Activated naive CD4-positive, alpha-beta T cell treated with anti-CD3 and anti-CD28 coated beads, Interleukin-2, amount 10 ng/mL, durations not matched to agents 7 days and 5 days (primary cell): ENCODE results near the gene FUZ.

Source experiments
- CTCF ChIA-PET: fragments of 350-600 bp; sonication (Branson Sonifier 250); formaldehyde crosslinking; loops from one replicate; lab custom pipeline; 2021; ENCODE audit warnings: antibody characterized with exemption; lab: Charles Lee
- DNase-seq: peaks from one replicate; pipeline ENCODE4 v3.0.0-alpha.2; 2020
- H3K27ac Mint-ChIP-seq: one replicate; pipeline ENCODE4 v1.8.0; 2021; ENCODE audit warnings: mild to moderate bottlenecking, moderate library complexity, mixed read lengths
- H3K27me3 Mint-ChIP-seq: one replicate; pipeline ENCODE4 v1.8.0; 2021; ENCODE audit warnings: mild to moderate bottlenecking, mixed read lengths
- H3K36me3 Mint-ChIP-seq: one replicate; pipeline ENCODE4 v1.8.0; 2021; ENCODE audit warnings: mixed read lengths
- H3K4me1 Mint-ChIP-seq: one replicate; pipeline ENCODE4 v1.8.0; 2021; ENCODE audit warnings: mixed read lengths
- H3K4me3 Mint-ChIP-seq: one replicate; pipeline ENCODE4 v1.8.0; 2021; ENCODE audit warnings: mild to moderate bottlenecking, moderate library complexity, mixed read lengths
- H3K9me3 Mint-ChIP-seq: one replicate; pipeline ENCODE4 v1.8.0; 2021; ENCODE audit warnings: mixed read lengths

Gene FUZ

DNA sequence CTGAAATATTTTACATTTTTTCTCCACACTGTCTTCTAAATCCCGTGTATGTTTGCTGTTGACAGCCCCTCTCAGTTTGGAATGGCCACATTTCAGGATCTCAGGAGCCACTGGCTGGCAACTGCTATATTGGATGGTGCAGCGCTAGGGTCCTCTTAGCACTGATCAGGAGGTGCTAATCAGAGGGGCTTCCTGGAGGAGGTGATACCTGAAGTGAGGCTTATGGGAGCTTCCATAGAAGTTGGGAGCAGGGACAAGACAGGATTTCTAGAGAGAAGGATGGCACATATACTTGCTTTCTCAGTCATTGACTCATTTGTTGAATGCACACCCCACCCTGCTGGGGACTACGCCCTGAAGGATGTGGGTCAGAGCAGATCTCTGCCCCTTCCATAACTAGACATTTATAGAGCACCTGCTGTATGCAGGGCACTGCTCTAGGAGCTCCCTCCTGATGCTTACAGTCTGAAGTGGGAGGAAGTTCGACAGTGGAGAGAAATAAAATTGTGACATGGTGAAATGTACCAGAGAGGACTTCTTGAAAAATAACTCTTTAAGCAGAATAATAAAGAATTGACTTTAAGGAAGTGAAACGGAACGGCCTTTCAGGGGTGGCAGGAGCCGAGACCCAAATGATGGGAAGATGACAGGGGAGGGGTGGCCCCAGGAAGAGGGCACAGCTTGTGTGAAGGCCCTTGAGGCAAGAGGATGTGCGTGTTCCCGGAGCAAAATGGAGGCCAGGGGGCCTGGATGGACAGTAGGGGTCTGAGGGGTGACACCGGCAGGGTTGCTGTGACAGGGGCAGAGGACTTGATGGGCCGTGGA, 33.1 kb downstream of the FUZ start:
- Mint-ChIP-seq H3K27ac (no peak overlapping the region), H3K36me3 (peaks cover 29% of the 10 kb centered on the region), H3K4me3 (no peak overlapping the region), H3K27me3 (no peaks in the 10 kb centered on the region), H3K9me3 (no peaks in the 10 kb centered on the region), H3K4me1 (peaks cover 18% of the 10 kb centered on the region)
- no peak for DNase-seq
- CTCF ChIA-PET, result no interaction called here

DNA sequence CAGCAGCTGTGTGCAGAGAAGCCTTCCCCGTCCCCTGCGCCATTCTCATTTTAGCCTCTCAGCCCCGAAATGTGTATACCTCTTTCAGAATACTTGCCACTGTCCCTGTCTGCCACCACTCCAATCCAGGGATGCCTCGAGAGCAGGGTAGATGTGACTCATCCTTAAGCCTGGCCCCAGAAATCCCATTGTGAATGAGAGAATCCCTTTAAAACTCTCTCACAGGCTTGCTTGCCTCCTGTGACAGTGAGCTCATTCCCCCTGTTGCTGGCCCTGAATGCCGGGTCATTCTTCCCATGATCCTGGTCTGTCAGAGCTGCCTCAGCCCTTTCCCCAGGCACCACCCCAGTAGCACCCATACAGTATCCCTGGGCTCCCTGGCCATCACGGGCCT, 36.7 kb downstream of the FUZ start:
- H3K4me1 Mint-ChIP-seq, result peaks cover 18% of the 10 kb centered on the region
- no peaks in the 10 kb centered on the region for H3K27me3 Mint-ChIP-seq
- no peak for DNase-seq
- H3K36me3 Mint-ChIP-seq, result peaks cover 23% of the 10 kb centered on the region
- no peaks in the 10 kb centered on the region for H3K9me3 Mint-ChIP-seq
- peak overlapping the region; percentile 6 for H3K27ac Mint-ChIP-seq
- no peak overlapping the region for H3K4me3 Mint-ChIP-seq
- CTCF ChIA-PET, result no interaction called here

DNA sequence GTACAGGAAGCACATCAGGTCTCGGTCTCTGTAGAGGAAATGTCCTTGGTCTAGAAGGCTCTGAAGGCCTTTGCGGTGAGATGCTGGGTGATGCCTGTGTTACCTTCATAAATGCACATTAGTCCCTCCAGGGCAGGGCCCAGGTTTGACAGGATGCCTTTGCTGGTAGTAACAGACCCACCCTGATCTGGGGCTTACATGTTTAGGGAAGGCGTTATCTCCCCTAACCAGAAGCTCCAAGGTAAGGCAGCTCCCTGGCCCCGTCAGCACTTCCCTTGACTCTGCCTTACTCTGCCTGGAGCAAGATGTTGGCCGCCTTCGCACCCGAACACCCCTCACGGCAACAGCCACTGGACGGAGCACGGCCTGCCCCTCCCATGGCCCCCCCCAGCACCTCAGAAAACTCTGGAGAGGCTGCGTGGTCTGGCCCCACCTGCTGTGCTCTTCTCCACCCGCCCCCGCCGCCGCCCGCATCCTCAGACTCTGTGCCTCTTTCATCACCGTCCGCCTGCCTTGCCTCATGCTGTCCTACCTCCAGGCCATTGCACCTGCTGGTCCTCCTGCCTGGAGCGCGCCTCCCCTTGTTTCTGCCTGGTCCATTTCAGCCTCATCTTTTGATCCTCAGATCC, 37.2 kb downstream of the FUZ start:
- no peaks in the 10 kb centered on the region for H3K27me3 Mint-ChIP-seq
- no peak for DNase-seq
- CTCF ChIA-PET, result no interaction called here
- no peaks in the 10 kb centered on the region for H3K9me3 Mint-ChIP-seq
- peaks cover 21% of the 10 kb centered on the region for H3K36me3 Mint-ChIP-seq
- peak overlapping the region; percentile 6 for H3K27ac Mint-ChIP-seq
- H3K4me1 Mint-ChIP-seq, result peaks cover 14% of the 10 kb centered on the region
- H3K4me3 Mint-ChIP-seq, result no peak overlapping the region

DNA sequence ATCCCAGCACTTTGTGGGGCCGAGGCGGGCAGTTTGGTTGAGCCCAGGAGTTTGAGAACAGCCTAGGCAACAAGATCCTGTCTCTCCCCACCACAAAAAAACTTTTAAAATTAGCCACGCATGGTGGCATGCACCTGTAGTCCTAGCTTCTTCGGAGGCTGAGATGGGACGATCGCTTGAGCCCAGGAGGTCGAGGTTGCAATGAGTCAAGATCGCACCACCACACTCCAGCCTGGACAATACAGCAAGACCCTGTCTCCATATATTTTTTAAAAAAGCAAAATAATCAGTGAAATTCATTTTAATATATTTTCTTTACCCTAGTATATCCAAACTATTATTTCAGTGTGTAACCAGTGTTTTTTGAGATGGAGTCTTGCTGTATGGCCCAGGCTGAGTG, 38.1 kb downstream of the FUZ start:
- CTCF ChIA-PET, result no interaction called here
- Mint-ChIP-seq H3K9me3 (no peaks in the 10 kb centered on the region), H3K4me1 (peaks cover 11% of the 10 kb centered on the region), H3K27me3 (no peaks in the 10 kb centered on the region), H3K4me3 (no peak overlapping the region), H3K27ac (no peak overlapping the region), H3K36me3 (peaks cover 23% of the 10 kb centered on the region)
- DNase-seq, result no peak

DNA sequence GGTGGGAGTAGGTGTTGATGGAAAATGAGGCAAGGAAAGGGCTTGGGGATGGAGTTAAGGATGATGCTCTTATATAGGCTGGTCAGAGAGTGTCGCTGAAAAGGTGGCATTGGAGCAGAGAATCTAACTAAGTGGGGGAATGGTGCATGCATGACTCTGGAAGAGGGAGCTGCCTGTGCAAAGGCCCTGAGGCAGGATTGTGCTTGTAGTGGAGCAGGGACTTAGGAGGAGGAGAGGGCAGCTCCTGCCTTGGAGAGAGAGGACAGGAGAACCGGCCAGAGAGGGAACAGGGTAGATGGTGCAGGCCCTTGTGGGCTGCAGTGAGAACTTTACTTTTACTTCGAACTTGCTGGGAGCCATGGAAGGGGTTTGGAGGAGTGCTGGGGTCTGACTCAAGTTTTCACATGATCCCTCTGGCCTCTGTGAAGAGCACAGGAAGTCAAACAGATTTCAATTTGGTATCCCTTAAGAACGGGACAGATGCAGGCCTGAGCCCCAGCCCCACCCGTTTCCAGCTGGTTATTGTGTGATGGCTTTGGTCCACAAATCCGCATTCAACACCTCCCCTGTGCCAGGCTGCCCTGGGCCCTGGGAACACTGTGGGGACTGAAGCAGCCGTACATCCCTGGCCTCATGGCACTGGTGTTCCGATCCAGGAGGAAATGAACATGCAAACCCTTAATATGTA, 39.3 kb downstream of the FUZ start:
- H3K4me1 Mint-ChIP-seq, result peaks cover 16% of the 10 kb centered on the region
- DNase-seq, result no peak
- peaks cover 27% of the 10 kb centered on the region for H3K36me3 Mint-ChIP-seq
- no peaks in the 10 kb centered on the region for H3K27me3 Mint-ChIP-seq
- H3K9me3 Mint-ChIP-seq, result no peaks in the 10 kb centered on the region
- peak overlapping the region; percentile 26 for H3K27ac Mint-ChIP-seq
- CTCF ChIA-PET, result no interaction called here
- H3K4me3 Mint-ChIP-seq, result no peak overlapping the region

DNA sequence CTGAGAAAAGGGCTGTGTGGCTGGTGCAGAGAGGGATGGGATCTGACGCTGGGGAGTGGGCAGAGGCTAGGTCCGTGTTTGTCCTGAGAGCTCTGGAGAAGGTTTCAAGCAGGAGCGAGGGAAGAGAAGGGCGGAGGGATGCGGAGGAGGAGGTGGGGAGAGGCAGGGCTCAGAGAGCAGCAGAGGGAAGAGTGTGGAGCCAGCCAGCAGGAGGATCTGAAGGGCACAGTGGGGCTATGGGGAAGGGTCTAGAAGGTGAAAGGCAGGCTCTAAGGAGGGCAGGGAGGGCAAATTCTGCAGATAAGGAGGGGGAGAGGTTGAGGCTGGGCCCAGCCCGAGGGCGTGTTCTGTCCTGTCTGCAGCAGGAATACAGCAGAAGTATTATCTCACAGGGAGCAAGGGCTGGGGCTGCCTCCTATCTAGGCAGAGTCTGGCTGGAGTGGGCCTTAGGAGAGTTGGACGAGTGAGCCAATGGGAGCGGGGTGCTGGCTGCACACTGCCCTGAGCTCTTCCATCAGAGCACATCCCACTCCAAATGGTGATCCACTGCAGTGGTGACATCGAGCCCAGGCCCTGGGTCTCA, 40.2 kb downstream of the FUZ start:
- Mint-ChIP-seq H3K27me3 (no peaks in the 10 kb centered on the region), H3K4me3 (no peak overlapping the region), H3K27ac (no peak overlapping the region), H3K4me1 (peaks cover 24% of the 10 kb centered on the region), H3K9me3 (no peaks in the 10 kb centered on the region), H3K36me3 (peaks cover 29% of the 10 kb centered on the region)
- CTCF ChIA-PET, result no interaction called here
- no peak for DNase-seq

DNA sequence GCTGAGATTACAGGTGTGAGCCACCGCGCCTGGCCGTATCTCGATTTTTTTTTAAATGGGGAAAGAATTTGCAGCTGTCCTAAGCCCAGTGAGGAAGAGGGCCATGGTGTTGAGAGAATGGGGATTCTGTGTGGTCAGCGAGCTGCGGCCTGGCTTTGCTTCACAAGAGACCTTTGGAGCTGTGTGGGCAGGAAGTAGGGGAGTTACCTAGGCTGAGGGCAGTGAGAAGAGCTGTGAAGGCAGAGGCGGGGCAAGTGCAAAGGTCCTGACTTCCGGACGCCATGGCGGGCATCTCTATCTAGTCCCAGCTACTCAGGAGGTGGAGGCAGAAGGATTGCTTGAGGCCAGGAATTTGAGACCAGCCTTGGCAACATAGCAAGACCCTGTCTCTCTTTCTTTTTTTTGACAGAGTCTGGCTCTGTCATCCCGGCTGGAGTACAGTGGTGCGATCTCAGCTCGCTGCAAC, 41.4 kb downstream of the FUZ start:
- peaks cover 32% of the 10 kb centered on the region for H3K4me1 Mint-ChIP-seq
- no peaks in the 10 kb centered on the region for H3K27me3 Mint-ChIP-seq
- no peak overlapping the region for H3K4me3 Mint-ChIP-seq
- no peak overlapping the region for H3K27ac Mint-ChIP-seq
- no peaks in the 10 kb centered on the region for H3K9me3 Mint-ChIP-seq
- peaks cover 35% of the 10 kb centered on the region for H3K36me3 Mint-ChIP-seq
- CTCF ChIA-PET, result interaction anchor here (0.6 kb wide), 1 partner anchor 52 kb away, joined by 4 read pairs; no protein-coding TSS in a partner anchor
- no peak for DNase-seq

DNA sequence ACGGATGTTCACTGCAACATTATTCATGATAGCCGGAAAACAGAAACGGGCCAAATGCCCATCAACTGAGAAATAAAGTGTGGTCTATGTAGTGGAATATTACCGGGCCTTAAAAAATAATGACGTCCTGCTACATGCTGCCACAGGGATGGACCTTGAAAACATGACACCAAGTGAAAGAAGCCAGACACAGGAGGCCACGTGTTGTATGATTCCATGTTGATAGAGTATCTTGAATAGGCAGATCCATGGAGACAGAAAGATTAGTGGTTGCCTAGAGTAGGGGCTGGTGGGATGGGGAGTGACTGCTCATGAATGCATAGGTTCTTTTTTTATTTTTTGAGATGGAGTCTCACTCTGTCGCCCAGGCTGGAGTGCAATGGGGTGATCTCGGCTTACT, 42.6 kb downstream of the FUZ start:
- H3K4me1 Mint-ChIP-seq, result peaks cover 33% of the 10 kb centered on the region
- no peaks in the 10 kb centered on the region for H3K27me3 Mint-ChIP-seq
- no peak overlapping the region for H3K27ac Mint-ChIP-seq
- CTCF ChIA-PET, result no interaction called here
- no peak overlapping the region for H3K4me3 Mint-ChIP-seq
- peaks cover 27% of the 10 kb centered on the region for H3K36me3 Mint-ChIP-seq
- no peak for DNase-seq
- H3K9me3 Mint-ChIP-seq, result no peaks in the 10 kb centered on the region

DNA sequence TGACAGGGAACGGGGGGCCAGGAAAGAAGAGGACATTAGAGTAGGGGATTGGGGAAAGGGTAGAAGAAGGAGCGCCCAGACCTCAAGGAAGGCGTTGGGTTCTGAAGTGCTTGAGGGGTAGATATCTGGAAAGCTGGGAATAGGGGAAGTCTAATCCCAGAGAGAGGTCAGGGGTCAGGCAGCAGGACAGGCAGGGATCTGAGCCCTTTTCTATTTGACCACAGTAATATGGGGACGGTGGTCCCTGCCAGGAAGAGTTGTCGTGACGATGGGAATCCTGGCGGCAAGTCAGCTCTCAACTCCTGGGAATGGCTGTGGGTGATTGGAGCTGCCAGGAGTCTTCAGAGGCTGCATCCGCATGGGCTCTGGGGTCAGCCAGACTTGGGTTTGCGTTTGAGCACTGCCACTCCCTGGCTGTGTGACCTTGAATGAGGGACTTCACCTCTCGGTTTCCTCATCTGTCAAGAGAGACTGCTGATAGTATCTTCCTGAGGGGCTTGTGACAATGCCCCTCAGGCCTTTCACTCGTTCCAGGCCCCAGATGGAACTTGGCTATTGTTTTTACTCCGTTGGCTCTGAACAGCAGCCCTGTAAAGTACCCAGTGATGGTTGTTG, 45.0 kb downstream of the FUZ start:
- Mint-ChIP-seq H3K27ac (peak overlapping the region; percentile 86), H3K4me3 (peak overlapping the region; percentile 97), H3K9me3 (no peaks in the 10 kb centered on the region), H3K27me3 (no peaks in the 10 kb centered on the region), H3K36me3 (peaks cover 23% of the 10 kb centered on the region), H3K4me1 (peaks cover 34% of the 10 kb centered on the region)
- no peak for DNase-seq
- CTCF ChIA-PET, result interaction anchor here (0.6 kb wide), 1 partner anchor 83 kb away, joined by 3 read pairs; no protein-coding TSS in a partner anchor

DNA sequence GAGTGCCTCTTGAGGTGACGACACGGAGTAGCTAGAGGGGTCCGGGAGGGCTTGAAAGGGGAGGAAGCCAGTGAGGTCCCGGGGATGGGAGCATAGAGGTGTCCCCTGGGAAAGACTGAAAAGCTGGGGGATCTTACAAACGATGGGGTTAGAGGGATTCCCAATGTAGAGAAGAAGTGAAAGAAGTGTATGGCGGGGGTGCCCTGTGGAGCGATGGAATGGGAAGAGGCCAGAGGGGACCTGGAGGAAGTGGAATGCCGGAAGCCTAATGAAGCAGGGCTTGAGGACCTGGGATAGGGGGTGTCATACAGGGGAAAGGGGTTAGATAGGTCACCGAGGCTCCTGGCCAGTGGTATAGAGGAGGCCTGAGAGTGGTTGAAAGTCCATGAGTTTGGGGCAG, 45.7 kb downstream of the FUZ start:
- Mint-ChIP-seq H3K36me3 (peaks cover 23% of the 10 kb centered on the region), H3K9me3 (no peaks in the 10 kb centered on the region), H3K4me1 (peaks cover 34% of the 10 kb centered on the region), H3K27ac (peak overlapping the region; percentile 86), H3K27me3 (no peaks in the 10 kb centered on the region), H3K4me3 (peak overlapping the region; percentile 97)
- CTCF ChIA-PET, result no interaction called here
- no peak for DNase-seq

DNA sequence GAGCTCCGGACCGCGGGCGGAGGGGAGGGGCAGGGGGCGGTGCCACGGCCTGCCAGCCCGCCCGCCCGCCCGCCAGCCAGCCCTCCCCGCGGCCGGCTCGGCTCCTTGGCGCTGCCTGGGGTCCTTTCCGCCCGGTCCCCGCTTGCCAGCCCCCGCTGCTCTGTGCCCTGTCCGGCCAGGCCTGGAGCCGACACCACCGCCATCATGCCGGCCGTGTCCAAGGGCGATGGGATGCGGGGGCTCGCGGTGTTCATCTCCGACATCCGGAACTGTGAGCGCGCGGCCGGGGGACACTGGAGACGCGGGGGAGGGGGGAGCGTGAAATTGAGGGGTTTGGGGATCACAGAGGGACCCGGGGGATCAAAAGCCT, 46.2 kb downstream of the FUZ start, which contains the start of gene AP2A1:
AP2A1 (plus strand) TSS at position 72 of the 370 bp plus-strand sequence; CDS start at position 205, 133 bp downstream.
- CTCF ChIA-PET, result no interaction called here
- no peak for DNase-seq
- Mint-ChIP-seq H3K9me3 (no peaks in the 10 kb centered on the region), H3K27ac (peak within 1 kb of the TSS; percentile 94), H3K4me1 (peaks cover 34% of the 10 kb centered on the region), H3K4me3 (peak within 1 kb of the TSS; percentile 97), H3K27me3 (no peaks in the 10 kb centered on the region), H3K36me3 (peaks cover 23% of the 10 kb centered on the region)

DNA sequence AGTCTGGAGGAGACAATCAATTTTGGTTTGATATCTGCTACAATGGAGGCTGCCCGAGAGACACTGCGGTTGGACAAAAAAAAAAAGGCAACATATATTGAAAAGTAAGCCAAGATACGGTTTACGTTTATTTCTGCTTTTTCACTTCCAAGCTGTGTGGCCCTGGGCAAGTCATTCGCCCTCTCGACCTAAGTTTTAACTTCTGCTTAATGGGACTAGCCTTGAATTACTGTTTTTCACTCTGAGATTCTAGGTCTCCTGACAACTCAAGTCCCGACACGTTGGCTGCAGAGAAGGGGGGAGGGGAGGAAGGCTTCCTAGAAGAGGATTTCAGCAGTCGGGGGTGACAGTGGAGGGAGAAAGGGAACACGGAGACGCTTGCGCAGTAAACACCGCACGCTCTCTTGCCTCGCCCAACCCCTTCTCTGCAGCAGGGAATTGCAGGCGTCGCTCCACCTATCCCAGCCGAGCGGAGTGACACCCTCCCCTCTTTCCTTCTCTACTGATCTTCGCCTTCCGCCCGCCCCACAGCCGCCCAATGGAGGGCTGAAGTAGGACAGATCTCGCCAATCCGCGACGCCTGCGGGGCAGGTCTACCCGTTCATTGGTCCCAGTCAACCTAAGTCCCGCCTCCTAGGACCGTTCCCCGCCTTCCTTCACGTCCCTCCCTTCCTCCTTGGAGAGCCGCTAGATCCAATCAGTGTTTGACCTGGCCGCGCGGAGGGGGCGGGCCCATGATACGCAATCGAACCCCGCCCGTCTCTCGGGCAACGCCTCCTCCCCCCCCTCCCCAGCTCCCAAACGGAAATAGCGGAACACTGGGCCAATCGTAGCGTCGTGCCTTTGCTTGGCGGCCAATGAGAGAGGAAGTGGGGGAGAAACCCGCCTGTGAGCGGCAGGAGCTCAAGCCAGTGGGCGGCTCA, 46.8 kb downstream of the FUZ start:
- H3K27ac Mint-ChIP-seq, result peak overlapping the region; percentile 94
- peak; percentile 99 for DNase-seq
- CTCF ChIA-PET, result no interaction called here
- peaks cover 2% of the 10 kb centered on the region for H3K27me3 Mint-ChIP-seq
- peaks cover 34% of the 10 kb centered on the region for H3K4me1 Mint-ChIP-seq
- H3K4me3 Mint-ChIP-seq, result peak overlapping the region; percentile 97
- H3K9me3 Mint-ChIP-seq, result no peaks in the 10 kb centered on the region
- peaks cover 18% of the 10 kb centered on the region for H3K36me3 Mint-ChIP-seq

DNA sequence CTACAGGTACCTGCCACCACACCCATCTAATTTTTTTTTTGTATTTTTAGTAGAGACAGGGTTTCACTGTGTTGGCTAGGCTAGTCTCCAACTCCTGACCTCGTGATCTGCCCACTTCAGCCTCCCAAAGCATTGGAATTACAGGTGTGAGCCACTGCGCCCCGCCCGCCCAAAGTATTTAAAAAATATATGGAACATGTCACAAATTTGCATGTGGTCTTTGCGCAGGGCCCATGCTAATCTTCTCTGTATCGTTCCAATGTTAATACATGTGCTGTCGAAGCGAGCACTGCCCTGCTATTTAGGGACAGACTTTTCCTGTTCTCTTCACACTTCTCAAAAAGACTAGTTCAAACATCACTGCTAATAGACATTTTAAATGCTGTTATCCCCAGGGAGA, 48.8 kb downstream of the FUZ start:
- peaks cover 29% of the 10 kb centered on the region for H3K4me1 Mint-ChIP-seq
- CTCF ChIA-PET, result no interaction called here
- H3K27me3 Mint-ChIP-seq, result peaks cover 5% of the 10 kb centered on the region
- H3K4me3 Mint-ChIP-seq, result no peak overlapping the region
- H3K36me3 Mint-ChIP-seq, result peaks cover 12% of the 10 kb centered on the region
- no peak for DNase-seq
- H3K9me3 Mint-ChIP-seq, result no peaks in the 10 kb centered on the region
- no peak overlapping the region for H3K27ac Mint-ChIP-seq
